Stimulated activated CD8-positive, alpha-beta memory T cell treated with anti-CD3 and anti-CD28 coated beads, Interleukin-4, amount 100 ng/mL, for 48 hours (primary cell): ENCODE data around the gene FAM219A.
"Not testable (repeated sequence)": the region's sequence is repeated elsewhere in the genome, so short reads cannot be mapped to it uniquely, and the experiment has no call there.

Experiments used
- DNase-seq: peaks from one replicate; pipeline ENCODE4 v3.0.0-alpha.2; 2020

FAM219A gene

DNA sequence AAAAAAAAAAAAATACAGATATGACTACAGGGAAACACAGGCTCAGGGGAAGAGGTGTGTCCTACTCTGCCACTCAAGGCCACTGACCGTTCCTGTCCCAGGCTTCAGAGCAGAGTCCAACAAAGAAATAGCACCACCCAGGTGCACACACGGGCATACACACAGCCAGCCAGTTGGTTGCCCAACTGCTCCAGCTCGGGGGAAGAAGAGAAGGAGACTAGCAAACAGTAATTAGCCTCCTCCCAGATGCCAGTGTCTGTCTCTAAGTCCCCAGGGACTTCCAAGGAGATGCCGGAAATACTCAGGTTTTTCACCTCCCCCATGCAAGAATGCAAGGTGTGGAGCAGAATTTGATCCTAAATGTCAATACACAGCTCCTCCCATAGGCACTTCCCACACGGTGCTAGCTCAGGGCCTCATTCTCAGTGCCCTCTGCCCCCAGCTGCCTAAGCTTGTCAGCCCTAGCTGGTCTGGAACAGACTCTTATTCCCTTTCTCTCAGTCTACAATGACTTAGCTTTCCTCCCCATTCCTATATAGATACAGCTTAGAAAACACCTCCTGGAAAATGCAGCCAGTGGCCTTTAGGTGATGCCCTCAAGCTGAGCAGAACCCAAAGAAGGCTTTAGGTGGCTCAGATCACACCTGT is 83.3 kb downstream of the FAM219A start:
- DNase-seq, result no peak

- no peak for DNase-seq
Observed at GRCh38 chr9:34374339-34374738, 84.0 kb downstream of the FAM219A start.

GRCh38 chr9:34373749-34374148 is 84.6 kb downstream of the FAM219A start:
- DNase-seq, result no peak

DNA sequence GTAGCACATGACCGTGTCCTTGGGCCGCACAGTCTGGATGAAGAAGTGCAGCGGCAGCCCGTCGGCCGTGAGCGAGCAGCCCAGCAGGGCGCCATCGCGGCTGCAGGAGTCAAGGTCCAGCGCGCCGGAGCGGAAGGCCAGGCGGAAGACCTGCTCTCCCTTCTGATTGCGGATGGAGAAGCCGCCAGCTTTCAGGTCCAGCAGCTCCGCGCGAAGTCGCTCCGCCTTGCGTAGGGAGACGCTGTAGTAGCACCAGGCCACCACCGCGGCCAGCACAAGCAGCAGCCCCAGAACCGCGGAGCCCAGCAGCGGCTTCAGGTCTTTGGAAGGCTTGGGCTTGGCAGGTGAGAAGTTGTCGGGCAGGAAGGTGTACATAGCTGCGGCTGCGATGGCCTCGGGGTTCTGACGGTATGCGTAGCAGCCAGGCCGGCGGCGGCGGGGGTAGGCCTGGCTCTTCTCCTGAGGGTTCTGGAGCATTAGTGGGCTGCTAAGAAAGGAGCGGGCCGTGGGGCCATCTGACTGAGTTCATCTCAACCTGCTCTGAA is 85.8 kb downstream of the FAM219A start:
- DNase-seq, result no peak

GRCh38 chr9:34371886-34372466 is 86.4 kb downstream of the FAM219A start:
- no peak for DNase-seq

DNA sequence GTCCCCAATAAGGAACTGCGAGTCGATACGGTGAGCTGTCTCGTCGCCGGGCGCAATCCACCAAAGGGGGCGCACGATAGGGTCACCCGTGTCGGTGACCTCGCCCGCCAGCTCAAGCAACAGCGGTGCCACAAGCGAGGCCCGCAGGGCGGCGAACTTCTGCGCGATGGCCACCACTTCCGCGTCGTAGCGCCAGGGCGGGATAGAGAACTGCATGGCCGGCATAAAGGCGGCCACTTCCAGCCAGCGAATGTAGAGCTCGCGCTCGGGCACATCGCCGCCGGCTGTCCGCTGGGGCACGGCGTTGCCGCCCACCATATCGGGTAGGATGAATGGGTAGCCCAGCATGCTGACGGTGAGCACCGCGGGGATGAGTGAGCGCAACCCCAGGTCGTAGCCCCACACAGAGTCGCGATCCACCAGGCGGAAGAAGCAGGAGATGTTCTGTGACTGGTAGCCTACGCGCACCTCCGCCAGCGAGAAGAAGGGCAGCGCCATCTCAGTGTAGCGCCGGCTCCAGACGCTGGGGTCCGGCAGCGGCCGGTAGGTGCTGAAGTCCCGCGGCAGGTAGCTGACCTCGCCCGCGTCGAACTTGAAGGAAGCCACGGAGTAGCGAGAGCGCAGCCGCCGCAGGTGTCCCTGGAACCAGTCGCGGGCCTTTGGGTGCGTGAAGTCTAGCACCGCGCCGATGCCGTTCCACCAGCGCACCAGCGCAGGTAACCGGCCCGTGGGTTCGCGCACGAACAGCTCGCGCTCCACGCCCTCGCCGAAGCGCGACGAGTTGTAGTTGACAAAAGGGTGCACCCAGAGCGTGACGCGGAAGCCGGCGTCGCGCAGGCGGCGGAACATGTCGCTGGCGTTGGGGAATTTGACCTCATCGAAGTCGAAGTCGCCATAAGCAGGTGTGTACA is 87.1 kb downstream of the FAM219A start:
- DNase-seq, result no peak

GRCh38 chr9:34370335-34370969 is 87.9 kb downstream of the FAM219A start:
- DNase-seq, result no peak

GRCh38 chr9:34369636-34370035 is 88.7 kb downstream of the FAM219A start:
- DNase-seq, result no peak

- not testable (repeated sequence) for DNase-seq
Observed at GRCh38 chr9:34368796-34369195, 89.6 kb downstream of the FAM219A start.

DNA sequence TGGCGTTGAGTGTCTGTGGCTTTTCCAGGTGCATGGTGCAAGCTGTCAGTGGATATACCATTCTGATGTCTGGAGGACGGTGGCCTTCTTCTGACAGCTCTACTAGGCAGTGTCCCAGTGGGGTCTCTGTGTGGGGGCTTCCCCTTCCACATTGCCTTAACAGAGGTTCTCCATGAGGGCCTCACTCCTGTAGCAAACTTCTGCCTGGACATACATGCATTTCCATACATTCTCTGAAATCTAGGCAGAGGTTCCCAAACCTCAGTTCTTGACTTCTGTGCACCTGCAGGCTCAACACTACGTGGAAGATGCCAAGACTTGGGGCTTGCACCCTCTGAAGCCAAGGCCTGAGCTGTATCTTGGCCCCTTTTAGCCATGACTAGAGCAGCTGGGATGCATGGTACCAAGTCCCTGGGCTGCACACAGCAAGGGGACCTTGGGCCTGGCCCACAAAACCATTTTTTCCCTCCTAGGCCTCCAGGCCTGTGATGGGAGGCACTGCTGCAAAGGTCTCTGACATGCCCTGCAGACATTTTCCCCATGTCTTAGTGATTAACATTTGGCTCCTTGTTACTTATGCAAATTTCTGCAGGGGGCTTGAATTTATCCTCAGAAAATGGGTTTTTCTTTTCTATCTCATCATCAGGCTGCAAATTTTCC is 90.5 kb downstream of the FAM219A start:
- DNase-seq, result not testable (repeated sequence)

DNA sequence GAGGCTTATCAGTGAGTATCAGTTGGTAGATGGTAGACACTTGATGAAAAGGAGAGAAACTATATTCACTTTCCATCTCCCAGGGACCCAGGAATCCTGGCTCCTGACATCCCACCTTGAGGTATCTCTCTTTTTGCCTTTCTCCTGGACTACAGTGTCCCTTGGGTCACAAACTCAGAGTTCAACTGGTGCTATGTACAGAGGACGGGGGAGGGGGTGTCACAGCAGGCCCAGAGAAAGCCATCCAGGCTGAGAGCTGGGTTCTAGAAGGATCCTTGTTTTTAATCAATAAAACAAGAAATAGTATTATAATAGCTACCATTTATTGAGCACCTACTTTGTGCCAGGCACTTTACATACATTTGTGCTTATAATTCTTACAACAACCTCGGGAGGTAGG is 92.0 kb downstream of the FAM219A start:
- DNase-seq, result no peak

GRCh38 chr9:34365282-34365681 is 93.1 kb downstream of the FAM219A start:
- DNase-seq, result no peak

DNA sequence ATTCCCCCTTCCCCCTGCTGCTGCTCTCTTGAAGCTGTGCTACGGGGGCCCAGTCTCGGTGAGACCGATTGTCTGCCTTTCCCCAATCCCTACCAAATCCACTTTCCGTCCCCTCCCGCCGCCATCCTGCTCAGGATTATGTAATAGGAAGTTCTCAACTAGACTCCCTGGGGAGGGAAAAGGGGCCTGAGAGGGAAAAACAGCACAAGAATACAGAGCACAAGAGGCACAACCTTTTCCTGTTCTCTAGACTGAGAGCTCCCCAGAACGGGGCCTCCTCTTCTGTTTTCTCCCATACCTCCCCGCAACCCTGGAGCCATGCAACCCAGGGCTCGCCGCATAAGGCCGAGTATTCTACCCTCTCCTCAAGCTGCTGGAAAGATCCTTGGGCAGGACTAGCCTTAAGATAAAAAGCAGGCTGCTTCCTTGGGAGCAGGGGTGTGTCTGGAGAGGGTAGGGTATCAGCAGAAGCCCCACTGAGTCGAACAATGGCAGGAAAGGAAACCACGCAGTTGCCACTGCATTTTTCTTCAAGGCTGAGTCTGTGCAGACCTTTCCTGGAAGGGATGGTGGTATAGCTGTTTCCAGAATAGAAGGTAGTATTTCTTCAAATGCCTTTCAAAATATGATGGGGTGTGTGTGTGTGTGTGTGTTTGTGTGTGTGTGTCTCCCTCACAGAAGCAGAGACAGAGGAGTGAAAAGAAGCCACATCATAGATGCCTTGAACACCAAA is 94.6 kb downstream of the FAM219A start:
- no peak for DNase-seq

GRCh38 chr9:34362614-34363214 is 95.7 kb downstream of the FAM219A start:
- DNase-seq, result no peak

DNA sequence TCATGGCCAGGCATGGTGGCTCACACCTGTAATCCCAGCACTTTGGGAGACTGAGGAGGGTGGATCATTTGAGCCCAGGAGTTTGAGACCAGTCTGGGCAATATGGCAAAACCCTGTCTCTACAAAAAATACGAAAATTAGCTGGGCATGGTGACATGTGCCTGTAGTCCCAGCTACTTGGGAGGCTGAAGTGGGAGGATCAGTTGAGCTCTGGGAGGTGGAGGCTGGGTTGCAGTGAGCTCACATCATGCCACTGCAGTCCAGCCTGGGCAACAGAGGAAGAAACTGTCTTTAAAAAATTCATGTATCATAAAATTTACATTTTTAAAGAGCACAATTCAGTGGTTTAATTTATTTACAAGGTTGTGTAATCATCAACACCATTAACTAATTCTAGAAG is 105.4 kb downstream of the FAM219A start:
- not testable (repeated sequence) for DNase-seq

GRCh38 chr9:34352122-34352652 is 106.2 kb downstream of the FAM219A start:
- DNase-seq, result not testable (repeated sequence)

GRCh38 chr9:34349324-34349723 is 109.0 kb downstream of the FAM219A start:
- DNase-seq, result no peak
